WTC11 (cell line): Measurements from ENCODE around the gene PTX4. TPM values are rescaled to one million over a fixed set of nuclear protein-coding genes. Genes with fewer than 3 reads are reported as not detected.

Experiments used
- ATF1 ChIP-seq: sonication (generic); formaldehyde crosslinking; IDR thresholded peaks from 2 replicates; pipeline ENCODE4 v1.8.1; 2023; ENCODE audit warnings: mild to moderate bottlenecking, moderate library complexity, missing genetic modification reagents
- ATF3 ChIP-seq: sonication (generic); formaldehyde crosslinking; conservative IDR thresholded peaks from 2 replicates; pipeline ENCODE4 v1.8.1; 2022; ENCODE audit warnings: mild to moderate bottlenecking, missing genetic modification reagents
- CBFB ChIP-seq: sonication (generic); formaldehyde crosslinking; IDR thresholded peaks from 2 replicates; pipeline ENCODE4 v1.8.1; 2022; ENCODE audit warnings: mild to moderate bottlenecking, low read depth, missing genetic modification reagents
- CREB1 ChIP-seq: sonication (generic); formaldehyde crosslinking; IDR thresholded peaks from 2 replicates; pipeline ENCODE4 v1.8.0; 2023; ENCODE audit warnings: mild to moderate bottlenecking, missing genetic modification reagents
- ESRRA ChIP-seq: sonication (generic); formaldehyde crosslinking; IDR thresholded peaks from 2 replicates; pipeline ENCODE4 v1.8.1; 2022; ENCODE audit warnings: mild to moderate bottlenecking, missing genetic modification reagents, borderline replicate concordance
- ETV6 ChIP-seq: sonication (generic); formaldehyde crosslinking; IDR thresholded peaks from 2 replicates; pipeline ENCODE4 v1.8.1; 2022; ENCODE audit warnings: mild to moderate bottlenecking, missing genetic modification reagents
- HMGXB4 ChIP-seq: sonication (generic); formaldehyde crosslinking; IDR thresholded peaks from 2 replicates; pipeline ENCODE4 v1.8.1; 2023; ENCODE audit warnings: mild to moderate bottlenecking, moderate library complexity, missing genetic modification reagents
- IRF2 ChIP-seq: sonication (generic); formaldehyde crosslinking; IDR thresholded peaks from 2 replicates; pipeline ENCODE4 v1.8.0; 2022; ENCODE audit warnings: low read depth, missing genetic modification reagents, borderline replicate concordance
- JUN ChIP-seq: sonication (generic); formaldehyde crosslinking; IDR thresholded peaks from 2 replicates; pipeline ENCODE4 v1.8.0; 2023; ENCODE audit warnings: mild to moderate bottlenecking, missing genetic modification reagents
- MYBL2 ChIP-seq: sonication (generic); formaldehyde crosslinking; IDR thresholded peaks from 2 replicates; pipeline ENCODE4 v1.8.1; 2023; ENCODE audit warnings: mild to moderate bottlenecking, moderate library complexity, missing genetic modification reagents
- NFYB ChIP-seq: sonication (generic); formaldehyde crosslinking; conservative IDR thresholded peaks from 2 replicates; pipeline ENCODE4 v1.8.0; 2022; ENCODE audit warnings: low read depth, missing genetic modification reagents
- NR1H2 ChIP-seq: sonication (generic); formaldehyde crosslinking; IDR thresholded peaks from 2 replicates; pipeline ENCODE4 v1.9.0; 2021; ENCODE audit warnings: mild to moderate bottlenecking, moderate library complexity, missing genetic modification reagents
- RORB ChIP-seq: fragments of 250-450 bp; sonication (Bioruptor Pico); IDR thresholded peaks from 2 replicates; pipeline ENCODE4 v1.9.0; 2021; ENCODE audit warnings: mild to moderate bottlenecking
- SMAD3 ChIP-seq: sonication (generic); formaldehyde crosslinking; IDR thresholded peaks from 2 replicates; pipeline ENCODE4 v1.8.0; 2022; ENCODE audit warnings: missing genetic modification reagents, mild to moderate bottlenecking, borderline replicate concordance
- SOX15 ChIP-seq: fragments of 250-450 bp; sonication (Bioruptor Pico); IDR thresholded peaks from 2 replicates; pipeline ENCODE4 v1.9.0; 2021; ENCODE audit warnings: mild to moderate bottlenecking
- ZBTB43 ChIP-seq: sonication (generic); formaldehyde crosslinking; IDR thresholded peaks from 2 replicates; pipeline ENCODE4 v1.8.1; 2023; ENCODE audit warnings: mild to moderate bottlenecking, missing genetic modification reagents
- ZNF232 ChIP-seq: sonication (generic); formaldehyde crosslinking; IDR thresholded peaks from 2 replicates; pipeline ENCODE4 v1.8.0; 2022; ENCODE audit warnings: mild to moderate bottlenecking, missing genetic modification reagents
- ZNF281 ChIP-seq: sonication (generic); formaldehyde crosslinking; IDR thresholded peaks from 2 replicates; pipeline ENCODE4 v1.8.0; 2023; ENCODE audit warnings: mild to moderate bottlenecking, missing genetic modification reagents
- ZNF317 ChIP-seq: sonication (generic); formaldehyde crosslinking; IDR thresholded peaks from 2 replicates; pipeline ENCODE4 v1.8.1; 2023; ENCODE audit warnings: low read depth, mild to moderate bottlenecking, moderate library complexity, missing genetic modification reagents, borderline replicate concordance
- total RNA-seq: library from RNA; stranded (reverse); gene quantifications from 3 replicates; pipeline ENCODE4 v1.2.3, GENCODE V29; 2021
- TF ChIP-seq, protein P1 (sequence below): sonication (generic); formaldehyde crosslinking; IDR thresholded peaks from 2 replicates; pipeline ENCODE4 v1.8.1; 2023; ENCODE audit warnings: mild to moderate bottlenecking, missing genetic modification reagents, borderline replicate concordance
- TF ChIP-seq, protein P2 (sequence below): fragments of 250-450 bp; sonication (Bioruptor Pico); IDR thresholded peaks from 2 replicates; pipeline ENCODE4 v1.9.0; 2021; ENCODE audit warnings: mild to moderate bottlenecking, borderline replicate concordance
- TF ChIP-seq, protein P3 (sequence below): sonication (generic); formaldehyde crosslinking; IDR thresholded peaks from 2 replicates; pipeline ENCODE4 v1.8.1; 2022; ENCODE audit warnings: low read depth, mild to moderate bottlenecking, moderate library complexity, missing genetic modification reagents, borderline replicate concordance

The PTX4 gene
- total RNA-seq, 1 experiment from 2014 or later = 0.26 TPM

- TF ChIP-seq, protein P1, sequence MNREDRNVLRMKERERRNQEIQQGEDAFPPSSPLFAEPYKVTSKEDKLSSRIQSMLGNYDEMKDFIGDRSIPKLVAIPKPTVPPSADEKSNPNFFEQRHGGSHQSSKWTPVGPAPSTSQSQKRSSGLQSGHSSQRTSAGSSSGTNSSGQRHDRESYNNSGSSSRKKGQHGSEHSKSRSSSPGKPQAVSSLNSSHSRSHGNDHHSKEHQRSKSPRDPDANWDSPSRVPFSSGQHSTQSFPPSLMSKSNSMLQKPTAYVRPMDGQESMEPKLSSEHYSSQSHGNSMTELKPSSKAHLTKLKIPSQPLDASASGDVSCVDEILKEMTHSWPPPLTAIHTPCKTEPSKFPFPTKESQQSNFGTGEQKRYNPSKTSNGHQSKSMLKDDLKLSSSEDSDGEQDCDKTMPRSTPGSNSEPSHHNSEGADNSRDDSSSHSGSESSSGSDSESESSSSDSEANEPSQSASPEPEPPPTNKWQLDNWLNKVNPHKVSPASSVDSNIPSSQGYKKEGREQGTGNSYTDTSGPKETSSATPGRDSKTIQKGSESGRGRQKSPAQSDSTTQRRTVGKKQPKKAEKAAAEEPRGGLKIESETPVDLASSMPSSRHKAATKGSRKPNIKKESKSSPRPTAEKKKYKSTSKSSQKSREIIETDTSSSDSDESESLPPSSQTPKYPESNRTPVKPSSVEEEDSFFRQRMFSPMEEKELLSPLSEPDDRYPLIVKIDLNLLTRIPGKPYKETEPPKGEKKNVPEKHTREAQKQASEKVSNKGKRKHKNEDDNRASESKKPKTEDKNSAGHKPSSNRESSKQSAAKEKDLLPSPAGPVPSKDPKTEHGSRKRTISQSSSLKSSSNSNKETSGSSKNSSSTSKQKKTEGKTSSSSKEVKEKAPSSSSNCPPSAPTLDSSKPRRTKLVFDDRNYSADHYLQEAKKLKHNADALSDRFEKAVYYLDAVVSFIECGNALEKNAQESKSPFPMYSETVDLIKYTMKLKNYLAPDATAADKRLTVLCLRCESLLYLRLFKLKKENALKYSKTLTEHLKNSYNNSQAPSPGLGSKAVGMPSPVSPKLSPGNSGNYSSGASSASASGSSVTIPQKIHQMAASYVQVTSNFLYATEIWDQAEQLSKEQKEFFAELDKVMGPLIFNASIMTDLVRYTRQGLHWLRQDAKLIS (CRISPR knock-in tag) = 0 out of 2 replicates have a peak, but pooled peaks have one; percentile 63
- TF ChIP-seq CREB1 (CRISPR knock-in tag) (peak; percentile 91), IRF2 (CRISPR knock-in tag) (0 out of 2 replicates have a peak, but pooled peaks have one; percentile 27), RORB (CRISPR knock-in tag) (no peak), ETV6 (peak; percentile 99), ZBTB43 (peak; percentile 86; the same call in 1 of the 2 replicates), ESRRA (CRISPR knock-in tag) (peak; percentile 94), NFYB (CRISPR knock-in tag) (peak; percentile 48), HMGXB4 (CRISPR knock-in tag) (peak; percentile 50), ZNF281 (CRISPR knock-in tag) (peak; percentile 84; the same call in 1 of the 2 replicates), SOX15 (no peak), CBFB (CRISPR knock-in tag) (peak; percentile 80; the same call in 1 of the 2 replicates), NR1H2 (peak; percentile 80), MYBL2 (peak; percentile 98), ATF3 (CRISPR knock-in tag) (peak; percentile 88), JUN (CRISPR knock-in tag) (peak; percentile 85; the same call in 1 of the 2 replicates), ZNF317 (peak; percentile 48; the same call in 1 of the 2 replicates), ZNF232 (CRISPR knock-in tag) (peak; percentile 74; the same call in 1 of the 2 replicates), ATF1 (CRISPR knock-in tag) (peak; percentile 90; the same call in 1 of the 2 replicates), SMAD3 (CRISPR knock-in tag) (peak; percentile 95; the same call in 1 of the 2 replicates)
- TF ChIP-seq, protein P2, sequence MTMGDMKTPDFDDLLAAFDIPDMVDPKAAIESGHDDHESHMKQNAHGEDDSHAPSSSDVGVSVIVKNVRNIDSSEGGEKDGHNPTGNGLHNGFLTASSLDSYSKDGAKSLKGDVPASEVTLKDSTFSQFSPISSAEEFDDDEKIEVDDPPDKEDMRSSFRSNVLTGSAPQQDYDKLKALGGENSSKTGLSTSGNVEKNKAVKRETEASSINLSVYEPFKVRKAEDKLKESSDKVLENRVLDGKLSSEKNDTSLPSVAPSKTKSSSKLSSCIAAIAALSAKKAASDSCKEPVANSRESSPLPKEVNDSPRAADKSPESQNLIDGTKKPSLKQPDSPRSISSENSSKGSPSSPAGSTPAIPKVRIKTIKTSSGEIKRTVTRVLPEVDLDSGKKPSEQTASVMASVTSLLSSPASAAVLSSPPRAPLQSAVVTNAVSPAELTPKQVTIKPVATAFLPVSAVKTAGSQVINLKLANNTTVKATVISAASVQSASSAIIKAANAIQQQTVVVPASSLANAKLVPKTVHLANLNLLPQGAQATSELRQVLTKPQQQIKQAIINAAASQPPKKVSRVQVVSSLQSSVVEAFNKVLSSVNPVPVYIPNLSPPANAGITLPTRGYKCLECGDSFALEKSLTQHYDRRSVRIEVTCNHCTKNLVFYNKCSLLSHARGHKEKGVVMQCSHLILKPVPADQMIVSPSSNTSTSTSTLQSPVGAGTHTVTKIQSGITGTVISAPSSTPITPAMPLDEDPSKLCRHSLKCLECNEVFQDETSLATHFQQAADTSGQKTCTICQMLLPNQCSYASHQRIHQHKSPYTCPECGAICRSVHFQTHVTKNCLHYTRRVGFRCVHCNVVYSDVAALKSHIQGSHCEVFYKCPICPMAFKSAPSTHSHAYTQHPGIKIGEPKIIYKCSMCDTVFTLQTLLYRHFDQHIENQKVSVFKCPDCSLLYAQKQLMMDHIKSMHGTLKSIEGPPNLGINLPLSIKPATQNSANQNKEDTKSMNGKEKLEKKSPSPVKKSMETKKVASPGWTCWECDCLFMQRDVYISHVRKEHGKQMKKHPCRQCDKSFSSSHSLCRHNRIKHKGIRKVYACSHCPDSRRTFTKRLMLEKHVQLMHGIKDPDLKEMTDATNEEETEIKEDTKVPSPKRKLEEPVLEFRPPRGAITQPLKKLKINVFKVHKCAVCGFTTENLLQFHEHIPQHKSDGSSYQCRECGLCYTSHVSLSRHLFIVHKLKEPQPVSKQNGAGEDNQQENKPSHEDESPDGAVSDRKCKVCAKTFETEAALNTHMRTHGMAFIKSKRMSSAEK (CRISPR knock-in tag) = no peak
- TF ChIP-seq, protein P3, sequence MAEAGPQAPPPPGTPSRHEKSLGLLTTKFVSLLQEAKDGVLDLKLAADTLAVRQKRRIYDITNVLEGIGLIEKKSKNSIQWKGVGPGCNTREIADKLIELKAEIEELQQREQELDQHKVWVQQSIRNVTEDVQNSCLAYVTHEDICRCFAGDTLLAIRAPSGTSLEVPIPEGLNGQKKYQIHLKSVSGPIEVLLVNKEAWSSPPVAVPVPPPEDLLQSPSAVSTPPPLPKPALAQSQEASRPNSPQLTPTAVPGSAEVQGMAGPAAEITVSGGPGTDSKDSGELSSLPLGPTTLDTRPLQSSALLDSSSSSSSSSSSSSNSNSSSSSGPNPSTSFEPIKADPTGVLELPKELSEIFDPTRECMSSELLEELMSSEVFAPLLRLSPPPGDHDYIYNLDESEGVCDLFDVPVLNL (CRISPR knock-in tag) = peak; percentile 93
Observed at GRCh38 chr16:1474796-1475551, 13.8 kb downstream of the PTX4 start, which contains the start of gene CLCN7 (continued).
